Measurements from ENCODE around the gene MINDY4.

The MINDY4 gene

GRCh38 chr7:30843741-30844482 is 72.7 kb downstream of the MINDY4 start:
- H3K4me3 ChIP-seq (ENCODE audit: control insufficient read depth, low read depth, low read length) = no peak overlapping the region
- no peak for DNase-seq (ENCODE audit: low read depth)
- no peak for TF ChIP-seq CTCF (IDR thresholded peaks at IDR 0.05; ENCODE audit: control insufficient read depth, insufficient read depth, low read depth, low read length, missing control alignments)

GRCh38 chr7:30844483-30844874 is 73.3 kb downstream of the MINDY4 start:
- no peak for DNase-seq (ENCODE audit: low read depth)
- H3K4me3 ChIP-seq (ENCODE audit: control insufficient read depth, low read depth, low read length) = no peak overlapping the region
- TF ChIP-seq CTCF (IDR thresholded peaks at IDR 0.05; ENCODE audit: control insufficient read depth, insufficient read depth, low read depth, low read length, missing control alignments) = no peak

- no peak for TF ChIP-seq CTCF (IDR thresholded peaks at IDR 0.05; ENCODE audit: control insufficient read depth, insufficient read depth, low read depth, low read length, missing control alignments)
- H3K4me3 ChIP-seq (ENCODE audit: control insufficient read depth, low read depth, low read length) = no peak overlapping the region
- no peak for DNase-seq (ENCODE audit: low read depth)
Observed at GRCh38 chr7:30844916-30845315, 73.7 kb downstream of the MINDY4 start.

- no peak overlapping the region for H3K4me3 ChIP-seq (ENCODE audit: control insufficient read depth, low read depth, low read length)
- no peak for DNase-seq (ENCODE audit: low read depth)
- no peak for TF ChIP-seq CTCF (IDR thresholded peaks at IDR 0.05; ENCODE audit: control insufficient read depth, insufficient read depth, low read depth, low read length, missing control alignments)
Observed at GRCh38 chr7:30845426-30846135, 74.4 kb downstream of the MINDY4 start.

GRCh38 chr7:30846378-30846777 is 75.2 kb downstream of the MINDY4 start:
- DNase-seq (ENCODE audit: low read depth) = no peak

More at GRCh38 chr7:30846378-30846777, 75.2 kb downstream of the MINDY4 start:
- no peak for TF ChIP-seq CTCF (IDR thresholded peaks at IDR 0.05; ENCODE audit: control insufficient read depth, insufficient read depth, low read depth, low read length, missing control alignments)
- H3K4me3 ChIP-seq (ENCODE audit: control insufficient read depth, low read depth, low read length) = no peak overlapping the region
